Activated naive CD8-positive, alpha-beta T cell treated with anti-CD3 and anti-CD28 coated beads, Interleukin-2, amount 50 U/mL, for 24 hours (primary cell): Measurements from ENCODE around the gene KCNIP3.
"Not testable (repeated sequence)": the region's sequence is repeated elsewhere in the genome, so short reads cannot be mapped to it uniquely, and the experiment has no call there.

Experiments used
- ATAC-seq: fragments of 150-1000 bp; cut with Tn5 transposase; one replicate; pipeline ENCODE4 v1.10.0; 2021
- DNase-seq: peaks from one replicate; pipeline ENCODE4 v3.0.0; 2021
- H3K27ac Mint-ChIP-seq: one replicate; pipeline ENCODE4 v1.8.0; 2021; ENCODE audit warnings: mild to moderate bottlenecking, mixed read lengths
- H3K27me3 Mint-ChIP-seq: one replicate; pipeline ENCODE4 v1.8.0; 2021; ENCODE audit warnings: mixed read lengths
- H3K36me3 Mint-ChIP-seq: one replicate; pipeline ENCODE4 v1.8.0; 2021; ENCODE audit warnings: low read depth, mixed read lengths
- H3K4me1 Mint-ChIP-seq: one replicate; pipeline ENCODE4 v1.8.0; 2021; ENCODE audit warnings: mixed read lengths
- H3K4me3 Mint-ChIP-seq: one replicate; pipeline ENCODE4 v1.8.0; 2021; ENCODE audit warnings: mild to moderate bottlenecking, moderate library complexity, mixed read lengths
- H3K9me3 Mint-ChIP-seq: one replicate; pipeline ENCODE4 v1.8.0; 2021; ENCODE audit warnings: mixed read lengths

The KCNIP3 gene

GRCh38 chr2:95347681-95348608 lies 50.8 kb downstream of the KCNIP3 start:
- no peak overlapping the region for H3K27ac Mint-ChIP-seq
- H3K9me3 Mint-ChIP-seq = no peaks in the 10 kb centered on the region
- DNase-seq (no peak), ATAC-seq (no peak)
- no peaks in the 10 kb centered on the region for H3K36me3 Mint-ChIP-seq
- no peak overlapping the region for H3K4me3 Mint-ChIP-seq
- peaks cover 38% of the 10 kb centered on the region for H3K27me3 Mint-ChIP-seq
- peaks cover 3% of the 10 kb centered on the region for H3K4me1 Mint-ChIP-seq

- DNase-seq (no peak), ATAC-seq (no peak)
- Mint-ChIP-seq H3K9me3 (no peaks in the 10 kb centered on the region), H3K4me1 (peaks cover 3% of the 10 kb centered on the region), H3K36me3 (no peaks in the 10 kb centered on the region), H3K4me3 (no peak overlapping the region), H3K27me3 (peaks cover 29% of the 10 kb centered on the region), H3K27ac (no peak overlapping the region)
Observed at GRCh38 chr2:95348609-95349567, 51.7 kb downstream of the KCNIP3 start.

DNA sequence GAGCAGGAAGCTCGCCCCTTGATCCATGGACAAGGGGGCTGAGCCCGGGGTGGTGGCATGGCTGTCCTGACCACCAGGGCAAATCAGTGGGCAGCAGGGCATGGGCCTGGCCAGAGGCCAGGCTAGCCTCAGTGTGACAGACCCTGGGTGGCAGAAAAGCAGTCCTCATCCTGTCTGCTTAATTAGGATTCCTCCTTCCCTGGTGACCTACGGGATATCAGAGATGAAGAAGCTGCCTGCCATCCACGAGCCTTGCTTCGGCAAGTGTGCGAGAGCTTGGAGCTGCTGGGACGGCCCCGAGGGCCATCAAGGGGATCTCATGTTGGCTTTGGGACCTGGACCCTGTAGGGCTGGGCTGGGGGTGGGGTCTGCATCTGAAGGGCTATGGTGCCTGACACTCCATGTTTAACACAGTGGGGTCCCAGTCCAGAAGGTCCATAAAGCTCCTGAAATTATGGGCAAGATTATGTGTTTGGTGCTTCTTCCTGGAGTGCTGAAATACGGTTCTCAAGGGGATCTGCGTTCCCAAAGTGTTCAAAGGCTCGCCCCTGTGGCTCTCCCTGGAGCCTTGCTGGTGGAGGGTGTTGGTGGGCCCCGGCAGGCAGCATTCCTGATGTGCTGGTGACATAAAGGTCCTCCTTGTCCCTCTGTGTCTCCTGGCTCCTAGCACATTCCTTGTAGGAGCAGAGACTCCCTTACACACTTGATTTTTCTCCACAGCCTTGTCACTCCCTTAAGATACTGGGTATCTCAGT lies 52.6 kb downstream of the KCNIP3 start:
- H3K4me3 Mint-ChIP-seq = no peak overlapping the region
- H3K36me3 Mint-ChIP-seq = no peaks in the 10 kb centered on the region
- H3K27ac Mint-ChIP-seq = no peak overlapping the region
- H3K27me3 Mint-ChIP-seq = peaks cover 22% of the 10 kb centered on the region
- DNase-seq (no peak), ATAC-seq (no peak)
- H3K4me1 Mint-ChIP-seq = peaks cover 3% of the 10 kb centered on the region
- no peaks in the 10 kb centered on the region for H3K9me3 Mint-ChIP-seq

DNA sequence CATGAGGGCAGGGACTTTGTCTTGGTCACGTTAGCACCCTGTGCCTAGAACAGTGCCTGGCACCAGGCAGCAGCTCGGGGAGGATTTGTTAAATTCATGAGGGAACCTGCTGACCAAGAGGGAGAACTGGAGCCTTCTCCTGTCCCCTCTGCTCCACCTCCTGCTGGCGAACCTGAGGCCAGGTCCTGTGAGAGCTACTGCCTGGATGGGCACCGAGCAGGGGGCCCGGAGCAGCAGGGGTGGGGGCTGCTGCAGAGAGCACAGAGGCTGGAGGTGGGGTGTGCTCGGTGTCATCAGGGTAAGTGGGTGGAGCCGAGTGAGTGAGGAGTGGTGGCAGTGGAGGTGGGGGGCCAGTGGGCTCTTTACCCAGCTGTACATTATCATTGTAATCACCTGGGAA lies 53.2 kb downstream of the KCNIP3 start:
- ATAC-seq = no peak
- Mint-ChIP-seq H3K4me1 (peaks cover 3% of the 10 kb centered on the region), H3K9me3 (no peaks in the 10 kb centered on the region), H3K27ac (no peak overlapping the region), H3K36me3 (no peaks in the 10 kb centered on the region), H3K27me3 (peaks cover 18% of the 10 kb centered on the region), H3K4me3 (no peak overlapping the region)
- DNase-seq = no peak

- Mint-ChIP-seq H3K27ac (no peak overlapping the region), H3K4me1 (no peaks in the 10 kb centered on the region), H3K9me3 (no peaks in the 10 kb centered on the region), H3K4me3 (no peak overlapping the region), H3K36me3 (no peaks in the 10 kb centered on the region), H3K27me3 (peaks cover 14% of the 10 kb centered on the region)
- ATAC-seq (no peak), DNase-seq (no peak)
Observed at GRCh38 chr2:95350774-95351597, 53.8 kb downstream of the KCNIP3 start.

DNA sequence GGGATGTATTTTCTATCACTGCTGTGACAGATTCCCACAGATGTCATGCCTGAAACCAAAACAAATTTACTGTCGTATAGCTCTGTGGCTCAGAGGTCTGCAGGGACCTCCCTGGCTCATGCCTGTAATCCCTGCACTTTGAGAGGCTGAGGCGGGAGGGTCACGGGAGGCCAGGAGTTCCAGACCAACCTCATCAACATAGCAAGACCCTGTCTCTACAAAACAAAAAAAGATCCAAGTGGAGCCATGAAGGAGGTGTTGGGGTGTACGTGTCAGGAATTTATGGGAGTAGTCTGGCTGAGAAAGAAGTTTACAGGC lies 54.4 kb downstream of the KCNIP3 start:
- Mint-ChIP-seq H3K27ac (no peak overlapping the region), H3K4me1 (no peaks in the 10 kb centered on the region), H3K27me3 (peaks cover 14% of the 10 kb centered on the region), H3K36me3 (no peaks in the 10 kb centered on the region), H3K9me3 (no peaks in the 10 kb centered on the region), H3K4me3 (no peak overlapping the region)
- ATAC-seq (no peak), DNase-seq (no peak)

DNA sequence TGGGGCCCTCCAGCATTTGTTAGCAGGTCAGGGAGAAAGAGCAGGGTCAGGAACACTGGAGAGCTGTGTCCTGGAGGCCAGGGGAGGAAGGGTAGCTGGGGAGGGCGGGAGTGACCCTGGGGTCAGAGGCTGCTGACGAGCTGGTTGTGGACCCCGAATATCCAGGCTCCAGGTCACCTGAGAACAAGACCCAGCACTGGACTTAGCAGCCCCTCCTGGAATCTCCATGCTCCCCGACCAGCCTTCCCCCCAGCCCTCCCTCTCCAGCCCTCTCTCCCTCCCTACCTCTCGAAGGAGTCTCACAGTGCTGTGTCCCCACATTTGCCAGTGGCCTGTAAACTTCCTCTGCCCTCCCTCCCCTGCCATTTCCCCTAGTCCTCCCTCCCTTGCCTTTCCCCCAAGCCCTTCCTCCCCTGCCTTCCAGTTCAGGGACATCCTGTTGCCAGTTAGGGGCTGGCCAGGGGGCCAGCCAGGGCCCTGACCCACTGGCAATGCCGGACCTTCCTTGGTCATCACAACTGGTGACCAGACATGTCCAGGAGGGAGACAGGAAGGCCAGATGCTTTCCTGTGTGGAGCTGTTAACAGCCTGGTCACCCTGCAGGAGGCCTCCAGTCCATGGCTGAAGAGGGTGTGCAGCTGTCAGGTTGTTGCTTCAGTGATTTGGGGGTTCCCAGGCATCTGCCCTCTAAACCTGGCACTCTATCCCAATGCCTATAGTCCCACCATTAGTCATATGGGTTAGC lies 55.3 kb downstream of the KCNIP3 start:
- ATAC-seq (no peak), DNase-seq (no peak)
- Mint-ChIP-seq H3K36me3 (no peaks in the 10 kb centered on the region), H3K27ac (no peak overlapping the region), H3K4me3 (no peak overlapping the region), H3K4me1 (no peaks in the 10 kb centered on the region), H3K27me3 (peaks cover 12% of the 10 kb centered on the region), H3K9me3 (no peaks in the 10 kb centered on the region)

DNA sequence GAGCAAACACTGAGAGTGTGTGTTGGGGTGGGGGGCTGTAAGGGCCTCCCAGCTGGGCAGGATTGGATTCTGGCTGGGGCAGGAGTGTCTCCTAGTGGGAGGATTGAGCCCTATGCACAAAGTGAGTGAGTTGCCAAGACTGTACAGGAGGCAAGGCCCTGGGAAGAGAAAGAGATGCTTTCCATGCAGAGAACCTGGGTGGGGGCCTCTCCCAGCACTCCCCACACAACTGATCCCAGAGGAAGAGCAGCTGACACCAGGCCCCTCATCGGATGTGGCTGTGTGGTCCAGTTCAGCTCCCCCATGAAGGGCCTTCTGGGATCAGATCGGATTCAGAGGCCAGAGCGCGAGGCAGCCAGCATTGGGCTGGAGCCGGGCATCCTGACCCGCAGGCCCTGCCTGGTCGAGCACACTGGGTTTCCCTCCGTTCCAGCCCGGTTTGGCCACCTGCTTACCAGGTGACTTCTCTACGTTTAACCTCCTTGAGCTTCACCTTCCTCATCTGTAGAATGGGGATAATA lies 56.0 kb downstream of the KCNIP3 start:
- Mint-ChIP-seq H3K27me3 (peaks cover 11% of the 10 kb centered on the region), H3K4me1 (no peaks in the 10 kb centered on the region), H3K27ac (no peak overlapping the region), H3K9me3 (no peaks in the 10 kb centered on the region), H3K4me3 (no peak overlapping the region), H3K36me3 (no peaks in the 10 kb centered on the region)
- DNase-seq = no peak
- no peak for ATAC-seq

DNA sequence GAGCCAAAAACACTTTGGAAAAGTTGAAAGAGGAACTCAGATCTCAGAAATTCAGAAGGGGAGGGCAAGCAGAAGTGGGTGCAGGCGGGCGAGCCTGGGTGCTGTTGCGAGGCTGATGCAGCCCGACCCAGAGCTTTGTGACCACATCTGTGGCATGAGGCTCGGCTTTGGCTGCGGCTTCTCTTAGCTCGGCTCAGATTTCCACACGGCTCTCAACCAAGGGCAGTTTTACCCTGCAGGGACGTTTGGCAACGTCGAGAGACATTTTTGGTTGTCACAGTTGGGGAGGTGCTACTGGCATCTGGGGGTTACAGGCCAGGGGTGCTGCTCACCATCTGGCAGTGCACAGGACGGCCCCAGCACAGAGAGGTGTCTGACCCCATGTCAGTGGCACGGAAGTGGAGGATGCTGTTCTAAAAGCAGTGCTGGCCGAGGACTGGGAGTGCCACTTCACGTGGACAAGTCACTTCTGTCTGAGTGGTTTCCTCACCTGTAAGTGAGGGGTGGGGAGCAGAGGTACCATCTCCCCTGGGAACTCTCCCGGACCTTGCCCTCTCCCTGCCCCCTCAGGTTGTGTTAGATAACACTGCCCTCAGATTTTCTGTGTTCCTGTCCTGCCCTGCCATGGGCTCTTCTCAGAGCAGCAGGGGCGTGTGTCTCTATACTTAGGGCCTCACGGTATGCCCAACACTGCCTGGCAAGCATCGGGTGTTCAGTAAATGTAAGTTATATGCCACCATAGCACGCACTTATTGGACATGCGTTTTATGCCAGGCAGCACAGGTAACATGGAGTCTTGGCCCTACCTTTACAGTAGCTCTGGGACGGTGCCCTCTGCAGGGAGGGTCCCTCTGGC lies 56.7 kb downstream of the KCNIP3 start:
- DNase-seq (no peak), ATAC-seq (no peak)
- Mint-ChIP-seq H3K36me3 (no peaks in the 10 kb centered on the region), H3K27me3 (peaks cover 8% of the 10 kb centered on the region), H3K27ac (no peak overlapping the region), H3K9me3 (no peaks in the 10 kb centered on the region), H3K4me3 (no peak overlapping the region), H3K4me1 (no peaks in the 10 kb centered on the region)

DNA sequence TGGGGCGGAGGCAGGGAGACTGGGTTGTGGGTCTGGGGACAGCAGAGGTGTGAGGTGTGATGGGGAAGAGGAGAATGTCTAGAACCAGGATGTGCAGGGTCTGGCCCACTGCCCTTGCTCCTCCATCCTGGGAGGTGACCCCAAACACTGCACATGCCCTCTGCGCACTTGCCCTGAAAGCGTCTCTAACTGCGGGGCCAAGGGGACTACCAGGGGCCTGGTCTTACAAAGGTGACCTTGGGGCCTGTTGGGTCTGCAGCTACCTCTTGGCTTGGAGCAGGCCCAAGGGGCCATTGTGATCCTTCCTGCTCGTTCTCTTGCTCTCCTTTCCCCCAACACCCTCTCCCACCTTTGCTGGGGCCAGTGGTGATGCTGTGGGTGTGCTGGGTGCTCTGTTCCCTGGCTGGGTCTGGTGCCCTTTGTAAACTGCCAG lies 57.3 kb downstream of the KCNIP3 start:
- no peak for ATAC-seq
- no peaks in the 10 kb centered on the region for H3K4me1 Mint-ChIP-seq
- H3K27ac Mint-ChIP-seq = no peak overlapping the region

GRCh38 chr2:95354925-95355324 lies 57.8 kb downstream of the KCNIP3 start:
- no peaks in the 10 kb centered on the region for H3K4me1 Mint-ChIP-seq
- peaks cover 4% of the 10 kb centered on the region for H3K27me3 Mint-ChIP-seq
- ATAC-seq (no peak), DNase-seq (no peak)
- no peak overlapping the region for H3K4me3 Mint-ChIP-seq
- H3K36me3 Mint-ChIP-seq = no peaks in the 10 kb centered on the region
- no peak overlapping the region for H3K27ac Mint-ChIP-seq
- H3K9me3 Mint-ChIP-seq = no peaks in the 10 kb centered on the region

More for the DNA sequence above, 57.3 kb downstream of the KCNIP3 start:
- peaks cover 4% of the 10 kb centered on the region for H3K27me3 Mint-ChIP-seq
- H3K36me3 Mint-ChIP-seq = no peaks in the 10 kb centered on the region
- no peak for DNase-seq
- H3K4me3 Mint-ChIP-seq = no peak overlapping the region
- no peaks in the 10 kb centered on the region for H3K9me3 Mint-ChIP-seq

DNA sequence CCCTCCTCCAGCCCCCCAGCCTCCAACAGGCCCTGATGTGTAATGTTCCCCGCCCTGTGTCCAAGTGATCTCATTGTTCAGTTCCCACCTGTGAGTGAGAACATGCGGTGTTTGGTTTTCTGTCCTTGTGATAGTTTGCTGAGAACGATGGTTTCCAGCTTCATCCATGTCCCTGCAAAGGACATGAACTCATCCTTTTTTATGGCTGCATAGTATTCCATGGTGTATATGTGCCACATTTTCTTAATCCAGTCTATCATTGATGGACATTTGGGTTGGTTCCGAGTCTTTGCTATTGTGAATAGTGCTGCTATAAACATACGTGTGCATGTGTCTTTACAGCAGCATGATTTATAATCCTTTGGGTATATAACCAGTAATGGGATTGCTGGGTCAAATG lies 58.3 kb downstream of the KCNIP3 start:
- H3K4me3 Mint-ChIP-seq, H3K36me3 Mint-ChIP-seq, DNase-seq, H3K9me3 Mint-ChIP-seq, H3K27ac Mint-ChIP-seq, ATAC-seq, H3K4me1 Mint-ChIP-seq, H3K27me3 Mint-ChIP-seq: not testable (repeated sequence)
